ENCODE measurements around the gene MYH14. TPM values are rescaled to one million over a fixed set of nuclear protein-coding genes. Genes with fewer than 3 reads are reported as not detected.
A peak's percentile ranks its signal among the peaks of the same experiment; 100 is the strongest.
"Not testable (repeated sequence)": the region's sequence is repeated elsewhere in the genome, so short reads cannot be mapped to it uniquely, and the experiment has no call there.

MYH14 gene
- total RNA-seq, 1 experiment from 2014 or later: not detected

GRCh38 chr19:50332244-50333038 is 129.0 kb downstream of the MYH14 start:
- no peak for DNase-seq (ENCODE audit: low read depth)

GRCh38 chr19:50333235-50333736 is 129.9 kb downstream of the MYH14 start:
- peak; percentile 86 for DNase-seq (ENCODE audit: low read depth)

GRCh38 chr19:50333737-50334617 is 130.6 kb downstream of the MYH14 start:
- peak; percentile 65 for DNase-seq (ENCODE audit: low read depth)

- no peak for DNase-seq (ENCODE audit: low read depth)
Observed at GRCh38 chr19:50334741-50335421, 131.5 kb downstream of the MYH14 start.

GRCh38 chr19:50337031-50337430 is 133.6 kb downstream of the MYH14 start:
- DNase-seq (ENCODE audit: low read depth): not testable (repeated sequence)

- DNase-seq (ENCODE audit: low read depth): no peak
Observed at GRCh38 chr19:50340331-50340730, 136.9 kb downstream of the MYH14 start.

GRCh38 chr19:50341091-50341564 is 137.7 kb downstream of the MYH14 start:
- DNase-seq (ENCODE audit: low read depth): no peak

- DNase-seq (ENCODE audit: low read depth): no peak
Observed at GRCh38 chr19:50344661-50345318, 141.4 kb downstream of the MYH14 start.

- not testable (repeated sequence) for DNase-seq (ENCODE audit: low read depth)
Observed at GRCh38 chr19:50347089-50347581, 143.7 kb downstream of the MYH14 start.

GRCh38 chr19:50349277-50350057 is 146.0 kb downstream of the MYH14 start:
- DNase-seq (ENCODE audit: low read depth): no peak

- no peak for DNase-seq (ENCODE audit: low read depth)
Observed at GRCh38 chr19:50352242-50352641, 148.8 kb downstream of the MYH14 start.

GRCh38 chr19:50353487-50353880 is 150.1 kb downstream of the MYH14 start:
- not testable (repeated sequence) for DNase-seq (ENCODE audit: low read depth)

- no peak for DNase-seq (ENCODE audit: low read depth)
Observed at GRCh38 chr19:50356691-50357177, 153.3 kb downstream of the MYH14 start.

- peak; percentile 49 for DNase-seq (ENCODE audit: low read depth)
Observed at GRCh38 chr19:50357178-50358100, 154.0 kb downstream of the MYH14 start.

GRCh38 chr19:50358483-50359327 is 155.3 kb downstream of the MYH14 start:
- DNase-seq (ENCODE audit: low read depth): no peak

- no peak for DNase-seq (ENCODE audit: low read depth)
Observed at GRCh38 chr19:50359328-50359818, 156.0 kb downstream of the MYH14 start.
